HFF-Myc (cell line): ENCODE results near the gene DHRS3.

ENCODE experiments used
- DNase-seq: peaks from one replicate; pipeline ENCODE4 v3.0.0-alpha.2; 2011; ENCODE audit warnings: low read depth; ENCODE audit errors: extremely low read depth
- H3K4me3 ChIP-seq: replicated peaks from 2 replicates; pipeline ENCODE4 v1.5.1; 2011; ENCODE audit warnings: low read depth, mild to moderate bottlenecking, control low read depth, low read length
- TF ChIP-seq, protein P1 (sequence below): IDR thresholded peaks from 2 replicates; pipeline ENCODE4 v1.5.1; 2012; ENCODE audit warnings: mild to moderate bottlenecking, low read depth, low read length, control low read depth; ENCODE audit errors: missing control alignments

Gene DHRS3

DNA sequence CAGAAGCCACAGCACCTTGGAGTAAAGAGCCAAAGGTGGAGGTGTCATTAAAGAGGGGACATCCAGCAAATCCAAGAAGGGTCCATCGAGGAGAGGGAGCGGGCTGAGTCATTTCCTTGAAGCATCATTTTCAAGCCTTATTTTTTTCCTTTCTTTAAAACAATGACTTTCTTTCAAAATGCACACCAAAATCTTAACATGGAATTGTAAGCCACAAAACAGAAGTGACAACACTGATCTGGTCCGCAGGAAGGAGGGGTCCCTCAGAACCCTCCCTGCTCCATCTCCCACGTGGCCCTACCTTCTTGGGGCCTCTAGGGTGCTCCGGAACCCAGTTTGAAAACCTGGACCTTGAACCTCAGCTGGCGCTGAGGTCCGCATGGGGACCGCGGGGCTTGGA is 14.8 kb downstream of the DHRS3 start:
- no peak overlapping the region for H3K4me3 ChIP-seq
- TF ChIP-seq, protein P1, sequence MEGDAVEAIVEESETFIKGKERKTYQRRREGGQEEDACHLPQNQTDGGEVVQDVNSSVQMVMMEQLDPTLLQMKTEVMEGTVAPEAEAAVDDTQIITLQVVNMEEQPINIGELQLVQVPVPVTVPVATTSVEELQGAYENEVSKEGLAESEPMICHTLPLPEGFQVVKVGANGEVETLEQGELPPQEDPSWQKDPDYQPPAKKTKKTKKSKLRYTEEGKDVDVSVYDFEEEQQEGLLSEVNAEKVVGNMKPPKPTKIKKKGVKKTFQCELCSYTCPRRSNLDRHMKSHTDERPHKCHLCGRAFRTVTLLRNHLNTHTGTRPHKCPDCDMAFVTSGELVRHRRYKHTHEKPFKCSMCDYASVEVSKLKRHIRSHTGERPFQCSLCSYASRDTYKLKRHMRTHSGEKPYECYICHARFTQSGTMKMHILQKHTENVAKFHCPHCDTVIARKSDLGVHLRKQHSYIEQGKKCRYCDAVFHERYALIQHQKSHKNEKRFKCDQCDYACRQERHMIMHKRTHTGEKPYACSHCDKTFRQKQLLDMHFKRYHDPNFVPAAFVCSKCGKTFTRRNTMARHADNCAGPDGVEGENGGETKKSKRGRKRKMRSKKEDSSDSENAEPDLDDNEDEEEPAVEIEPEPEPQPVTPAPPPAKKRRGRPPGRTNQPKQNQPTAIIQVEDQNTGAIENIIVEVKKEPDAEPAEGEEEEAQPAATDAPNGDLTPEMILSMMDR = no peak
- no peak for DNase-seq

GRCh38 chr1:12602659-12603024 is 15.4 kb downstream of the DHRS3 start:
- DNase-seq = no peak
- TF ChIP-seq, protein P1 = no peak
- no peak overlapping the region for H3K4me3 ChIP-seq

- no peak overlapping the region for H3K4me3 ChIP-seq
- TF ChIP-seq, protein P1 = no peak
- peak; percentile 76 for DNase-seq
Measured at GRCh38 chr1:12601700-12602658, 16.0 kb downstream of the DHRS3 start.

DNA sequence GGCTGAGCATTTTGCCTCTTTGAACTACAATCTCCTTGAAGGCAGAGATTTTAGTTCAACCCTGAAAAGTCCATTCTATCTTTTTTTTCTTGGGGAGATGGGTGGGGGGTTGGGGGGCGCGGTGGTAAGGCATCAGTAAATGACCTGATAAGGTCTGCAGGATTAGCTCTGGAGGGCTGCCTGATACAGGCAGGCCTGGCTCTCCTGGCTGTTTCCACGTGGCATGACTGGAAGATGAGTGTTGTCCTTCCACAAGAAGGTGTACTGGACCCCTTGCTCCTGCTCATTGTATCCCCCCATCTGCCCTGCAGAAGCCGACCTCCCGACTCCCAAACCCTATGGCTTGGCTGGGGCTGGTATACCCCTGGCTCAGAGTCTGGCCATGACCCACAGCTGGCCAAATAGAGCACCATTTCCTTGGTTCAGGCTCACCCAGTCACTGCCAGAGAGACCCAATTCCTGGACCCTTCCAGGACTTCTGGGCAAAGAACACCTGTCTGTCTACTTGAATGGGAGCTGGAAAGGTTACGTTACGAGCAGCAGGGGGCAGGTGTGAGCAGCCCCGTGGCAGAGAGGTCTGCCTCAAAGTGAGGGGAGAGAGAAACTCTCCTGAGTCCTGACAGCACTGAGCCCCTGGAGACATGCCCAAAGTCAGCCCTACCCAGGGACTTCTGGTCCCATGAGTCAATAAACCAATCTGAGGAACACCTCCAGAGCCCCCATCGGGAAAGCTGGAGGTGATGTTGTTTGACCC is 17.0 kb downstream of the DHRS3 start:
- TF ChIP-seq, protein P1 = peak; percentile 60
- H3K4me3 ChIP-seq = no peak overlapping the region
- DNase-seq = no peak

DNA sequence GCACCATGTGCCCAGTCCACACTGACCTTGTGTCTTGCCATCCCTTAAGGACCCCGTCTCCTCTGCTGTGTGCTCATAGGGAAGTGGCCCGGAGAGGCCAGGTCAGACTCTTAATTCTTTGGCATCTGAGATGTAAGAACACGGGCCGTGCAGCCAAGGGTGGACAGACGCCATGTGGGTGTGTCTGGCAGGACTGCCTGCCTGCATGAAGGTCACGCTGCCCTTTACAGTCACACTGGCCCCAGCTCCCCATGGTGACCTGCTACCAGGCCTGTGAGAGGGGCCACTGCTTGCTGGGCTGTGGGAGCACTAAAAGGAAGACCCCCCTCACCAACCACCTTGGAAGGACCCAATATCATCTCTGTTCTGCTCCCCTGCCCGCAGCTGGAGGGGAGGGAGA is 17.7 kb downstream of the DHRS3 start:
- no peak overlapping the region for H3K4me3 ChIP-seq
- TF ChIP-seq, protein P1 = no peak
- DNase-seq = no peak

GRCh38 chr1:12599657-12600056 is 18.4 kb downstream of the DHRS3 start:
- no peak for DNase-seq
- no peak overlapping the region for H3K4me3 ChIP-seq
- TF ChIP-seq, protein P1 = no peak
